Ishikawa (cell line): ENCODE measurements around the gene MYCBP2.

ENCODE experiments used
- CEBPB ChIP-seq: IDR thresholded peaks from 2 replicates; pipeline ENCODE4 v1.6.1; 2012
- CREB1 ChIP-seq: IDR thresholded peaks from 2 replicates; pipeline ENCODE4 v1.6.1; 2012; ENCODE audit warnings: low read depth
- EGR1 ChIP-seq: IDR thresholded peaks from 2 replicates; pipeline ENCODE4 v1.6.1; 2012
- FOXM1 ChIP-seq: IDR thresholded peaks from 2 replicates; pipeline ENCODE4 v1.6.1; 2012; ENCODE audit warnings: low read depth, borderline replicate concordance
- MAX ChIP-seq: IDR thresholded peaks from 2 replicates; pipeline ENCODE4 v1.6.1; 2012
- RAD21 ChIP-seq: IDR thresholded peaks from 2 replicates; pipeline ENCODE4 v1.6.1; 2012; ENCODE audit warnings: low read depth
- REST ChIP-seq: IDR thresholded peaks from 2 replicates; pipeline ENCODE4 v1.6.1; 2012; ENCODE audit warnings: low read depth, mild to moderate bottlenecking
- TAF1 ChIP-seq: IDR thresholded peaks from 2 replicates; pipeline ENCODE4 v1.6.1; 2012; ENCODE audit warnings: low read depth, mild to moderate bottlenecking
- TCF12 ChIP-seq: IDR thresholded peaks from 2 replicates; pipeline ENCODE4 v1.6.1; 2012; ENCODE audit warnings: low read depth

GRCh38 chr13:77185721-77186120 lies 141.2 kb downstream of the MYCBP2 start:
- no peak for TF ChIP-seq MAX
- TF ChIP-seq TCF12: no peak
- TF ChIP-seq REST: no peak
- no peak for TF ChIP-seq CREB1
- no peak for TF ChIP-seq RAD21
- TF ChIP-seq CEBPB: no peak
- no peak for TF ChIP-seq FOXM1
- no peak for TF ChIP-seq EGR1
- TF ChIP-seq TAF1: no peak
